K562 (cell line): ENCODE data around the gene MATN1. TPM values are rescaled to one million over a fixed set of nuclear protein-coding genes. Genes with fewer than 3 reads are reported as not detected.
A peak's percentile ranks its signal among the peaks of the same experiment; 100 is the strongest.

Experiments used
- ARID3A ChIP-seq: IDR thresholded peaks from 2 replicates; pipeline ENCODE4 v1.6.1; 2012; ENCODE audit warnings: low read depth, low read length, improper control_type of control experiment, borderline replicate concordance
- CTCF ChIP-seq, 3 experiments: IDR thresholded peaks in 2 of 3; conservative IDR thresholded peaks in 1 of 3; 2 replicates each; pipeline ENCODE4 v1.5.1; 2011 to 2012; ENCODE audit warnings: low read length in 3 of 3, mild to moderate bottlenecking in 3 of 3, control low read depth in 2 of 3, improper control_type of control experiment in 1 of 3, inconsistent platforms in 1 of 3, low read depth in 1 of 3, mixed read lengths in 1 of 3, moderate library complexity in 1 of 3; ENCODE audit not compliant: insufficient read depth in 2 of 3
- ETV5 ChIP-seq: sonication (generic); formaldehyde crosslinking; IDR thresholded peaks from 2 replicates; pipeline ENCODE4 v1.4.0; 2020; ENCODE audit warnings: low read depth, mild to moderate bottlenecking, missing genetic modification reagents
- HMGN3 ChIP-seq: IDR thresholded peaks from 2 replicates; pipeline ENCODE4 v1.6.1; 2011; ENCODE audit warnings: borderline replicate concordance, low read depth, mild to moderate bottlenecking, mixed read lengths, low read length; ENCODE audit not compliant: insufficient read length; ENCODE audit errors: extremely low read depth
- HOXB6 ChIP-seq: fragments of 250-450 bp; sonication (Bioruptor Pico); IDR thresholded peaks from 2 replicates; pipeline ENCODE4 v1.5.1; 2022; ENCODE audit warnings: mild to moderate bottlenecking, borderline replicate concordance
- IRF2 ChIP-seq: sonication (generic); formaldehyde crosslinking; IDR thresholded peaks from 2 replicates; pipeline ENCODE4 v1.8.1; 2022; ENCODE audit warnings: mild to moderate bottlenecking, missing genetic modification reagents
- RBM17 ChIP-seq: fragments of 200-400 bp; formaldehyde crosslinking; IDR thresholded peaks from 2 replicates; pipeline ENCODE4 v1.6.1; 2017; ENCODE audit warnings: low read depth, mild to moderate bottlenecking, low read length, borderline replicate concordance
- REST ChIP-seq, 2 experiments: fragments of 450-650 bp; formaldehyde crosslinking in 1 of 2; IDR thresholded peaks; 2 replicates each; pipeline versions ENCODE4 v1.4.0 to v1.6.1; 2014 to 2020; ENCODE audit warnings: mild to moderate bottlenecking in 2 of 2, borderline replicate concordance in 1 of 2, low read depth in 1 of 2
- SIN3B ChIP-seq: fragments of 450-650 bp; IDR thresholded peaks from 2 replicates; pipeline ENCODE4 v1.6.1; 2017; ENCODE audit warnings: low read depth, mild to moderate bottlenecking, moderate library complexity
- ZBTB34 ChIP-seq: fragments of 250-450 bp; sonication (Bioruptor Pico); IDR thresholded peaks from 2 replicates; pipeline ENCODE4 v1.8.0; 2021; ENCODE audit warnings: mild to moderate bottlenecking, moderate library complexity
- ZNF436 ChIP-seq: fragments of 250-450, 450-650 bp; sonication (Bioruptor Pico); formaldehyde crosslinking; IDR thresholded peaks from 2 replicates; pipeline ENCODE4 v1.7.0; 2020; ENCODE audit warnings: mild to moderate bottlenecking
- ZNF830 ChIP-seq: fragments of 250-450 bp; sonication (Bioruptor Pico); IDR thresholded peaks from 2 replicates; pipeline ENCODE4 v1.5.0; 2021; ENCODE audit warnings: mild to moderate bottlenecking
- polyA plus RNA-seq, 8 experiments: library from polyadenylated mRNA; depleted of rRNA in 4 of 8; stranded (reverse) in 5 of 8; unstranded in 3 of 8; fragments of >200 nt; fragmentation: Nextera tagmentation in 2 of 8; fragmentation: Illumina TruSeq in 1 of 8; extraction: Ambion mirVana in 2 of 8; extraction: Trizol in 1 of 8; gene quantifications; 2 replicates each; pipeline versions ENCODE4 v1.2.1 to v1.2.3, GENCODE V29; 2011 to 2014; ENCODE audit warnings: inconsistent platforms in 1 of 8, missing spikeins in 1 of 8
- total RNA-seq, 7 experiments: library from RNA; depleted of rRNA in 6 of 7; stranded (reverse); fragments of >200 nt in 6 of 7; fragmentation: Illumina TruSeq in 2 of 7; extraction: Trizol in 2 of 7; gene quantifications; 2 replicates each; pipeline versions ENCODE4 v1.2.1 to v1.2.3, GENCODE V29; 2011 to 2021; ENCODE audit warnings: low replicate concordance in 1 of 7

The MATN1 gene
- total and polyA plus RNA-seq, 9 of the 15 experiments (the other 6 are each of a cell fraction or from before 2014, with no cell fraction given), result 0.10 to 2.3 (median 1.2) TPM

- no peak for TF ChIP-seq ARID3A
- no peak; the same call in 1 of the 2 replicates for TF ChIP-seq ZBTB34 (CRISPR knock-in tag)
- TF ChIP-seq IRF2, result no peak
- TF ChIP-seq SIN3B, result peak; percentile 30; the same call in 1 of the 2 replicates
- no peak for TF ChIP-seq RBM17
- TF ChIP-seq HOXB6, result peak; percentile 78; the same call in 1 of the 2 replicates
- TF ChIP-seq ZNF830, result peak; percentile 94; the same call in 1 of the 2 replicates
- TF ChIP-seq ETV5 (CRISPR knock-in tag), result peak; percentile 78; the same call in 1 of the 2 replicates
- peak; percentile 69 for TF ChIP-seq HMGN3
- TF ChIP-seq ZNF436 (CRISPR knock-in tag), result no peak
- TF ChIP-seq CTCF (IDR thresholded peaks at IDR 0.05 in 2 of 3, conservative IDR thresholded peaks at IDR 0.05 in 1 of 3; ENCODE audit: insufficient read depth in 2 of 3, low read depth in 1 of 3, low read length in 3 of 3), result peak in 2 of 3 experiments; percentile 93 to 96; a peak in 5 of 6 replicates
- no peak; the same call in 1 of the 2 replicates for TF ChIP-seq REST (IDR thresholded peaks at IDR 0.05; ENCODE audit: borderline replicate concordance)
- TF ChIP-seq REST (CRISPR knock-in tag; IDR thresholded peaks at IDR 0.05; ENCODE audit: low read depth), result peak; percentile 83
These were observed 4.6 kb downstream of the MATN1 start (continued) for GRCh38 chr1:30718636-30719405.
